Activated T-helper 1 cell treated with anti-CD3 and anti-CD28 coated beads, Interleukin-2, amount 50 U/mL, for 16 hours (primary cell): Measurements from ENCODE around the gene RNF220.

ENCODE experiments used
- DNase-seq, 2 donors: peaks; one replicate each; pipeline ENCODE4 v3.0.0-alpha.2; 2020; ENCODE audit warnings: low read depth in 1 of 2, low spot score in 1 of 2

RNF220 gene

GRCh38 chr1:44576456-44577150 is 171.5 kb downstream of the RNF220 start:
- DNase-seq, result no peak

DNA sequence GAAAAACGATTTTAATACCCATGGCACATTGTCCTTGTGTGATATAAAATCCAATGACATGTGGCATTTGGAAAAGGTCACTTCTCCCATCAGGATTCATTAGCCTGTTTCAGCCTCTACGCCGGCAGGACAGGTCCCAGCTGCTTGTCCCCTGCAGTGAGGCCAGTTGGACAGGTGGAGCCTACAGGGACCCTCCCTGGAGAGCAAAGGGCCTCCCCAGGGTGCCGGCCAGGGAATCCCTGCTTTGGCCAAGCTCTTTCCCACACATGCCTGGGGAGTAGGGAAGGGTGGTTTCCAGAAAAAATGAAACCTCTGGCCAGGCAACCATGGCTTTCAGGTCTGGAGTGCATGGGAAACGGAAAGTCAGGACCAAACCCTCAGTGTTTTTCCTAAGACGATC is 176.2 kb downstream of the RNF220 start:
- DNase-seq, result no peak

GRCh38 chr1:44584167-44584566 is 179.1 kb downstream of the RNF220 start:
- DNase-seq, result no peak

DNA sequence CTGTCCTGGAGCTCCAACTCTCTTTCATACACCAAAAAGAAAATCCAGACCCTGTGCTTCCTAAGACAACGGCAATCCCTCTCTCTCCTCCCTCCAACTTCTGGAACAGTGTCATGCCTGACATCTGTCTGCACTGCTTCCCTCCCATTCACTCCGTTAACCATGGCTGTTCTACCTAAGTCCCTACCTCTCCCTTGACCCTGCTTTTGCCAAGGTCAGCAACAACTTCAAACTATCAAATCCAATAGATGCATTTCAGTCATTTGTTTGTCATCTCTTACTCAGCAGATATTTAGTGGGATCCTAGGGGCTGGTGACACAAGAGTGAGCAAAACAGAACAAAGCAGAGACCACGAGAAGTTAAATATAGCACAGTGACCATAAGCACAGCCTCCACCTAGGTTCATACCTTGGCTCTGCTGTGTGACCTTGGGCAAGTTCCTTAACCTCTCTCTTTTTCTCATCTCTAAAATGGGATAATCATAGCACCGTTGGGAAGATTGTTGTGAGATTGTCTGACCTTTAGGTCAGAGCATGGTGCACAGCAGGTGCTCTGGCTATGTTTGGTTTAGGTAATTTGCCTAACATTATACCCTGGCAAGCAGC is 180.4 kb downstream of the RNF220 start:
- no peak for DNase-seq

DNA sequence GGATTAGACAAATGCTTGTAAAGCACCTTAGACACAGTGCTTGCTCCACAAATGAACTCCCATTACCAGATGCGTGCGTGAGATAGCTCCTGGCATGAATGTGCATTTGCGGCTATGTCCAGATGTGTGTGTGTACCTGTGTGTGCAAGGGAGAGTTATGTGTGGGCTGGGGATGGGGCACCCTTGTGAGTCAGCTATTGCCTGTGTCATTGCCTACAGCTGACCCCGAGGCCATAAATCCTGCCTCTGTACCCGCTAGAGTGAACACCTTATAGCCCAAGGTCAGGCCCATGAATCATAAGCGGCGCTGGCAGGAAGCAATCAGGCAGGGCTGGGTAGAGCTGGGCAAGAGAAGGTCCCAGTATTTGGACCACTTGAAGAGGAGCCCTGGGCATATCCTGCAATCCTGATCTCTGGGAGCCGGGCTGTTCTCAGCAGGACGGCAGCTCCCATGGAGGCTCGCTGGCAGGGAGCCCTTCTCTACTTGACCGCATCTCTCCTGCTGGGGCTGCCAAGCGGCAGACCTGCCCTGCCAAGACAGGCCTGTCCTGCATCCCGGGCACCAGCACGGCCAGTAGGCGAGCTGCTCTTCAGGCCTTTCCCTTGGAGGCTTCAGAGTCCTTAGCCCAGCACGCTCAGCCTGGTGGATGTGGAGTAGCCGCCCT is 182.9 kb downstream of the RNF220 start:
- no peak for DNase-seq

GRCh38 chr1:44588551-44589210 is 183.6 kb downstream of the RNF220 start:
- no peak for DNase-seq

GRCh38 chr1:44590475-44590874 is 185.4 kb downstream of the RNF220 start:
- DNase-seq, result no peak

DNA sequence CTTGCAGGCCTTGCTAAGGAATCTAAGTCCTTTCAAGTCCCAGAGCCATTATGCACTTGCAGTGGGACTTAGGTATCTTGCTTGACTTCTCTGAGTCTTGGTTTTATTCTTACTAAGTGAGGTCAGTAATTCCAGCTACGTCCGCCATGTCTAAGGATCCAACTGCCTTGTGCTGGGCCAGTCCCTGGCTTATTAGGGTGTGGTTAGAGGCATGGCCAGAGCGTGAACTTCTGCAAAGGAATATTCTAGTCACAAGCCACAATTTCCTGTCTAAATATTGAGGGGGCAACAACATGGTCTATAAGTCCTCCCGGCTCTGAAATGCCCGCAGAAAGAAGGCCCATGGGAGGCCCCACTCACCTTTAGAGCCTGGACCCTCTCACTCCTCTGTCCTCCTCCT is 186.3 kb downstream of the RNF220 start:
- no peak for DNase-seq

DNA sequence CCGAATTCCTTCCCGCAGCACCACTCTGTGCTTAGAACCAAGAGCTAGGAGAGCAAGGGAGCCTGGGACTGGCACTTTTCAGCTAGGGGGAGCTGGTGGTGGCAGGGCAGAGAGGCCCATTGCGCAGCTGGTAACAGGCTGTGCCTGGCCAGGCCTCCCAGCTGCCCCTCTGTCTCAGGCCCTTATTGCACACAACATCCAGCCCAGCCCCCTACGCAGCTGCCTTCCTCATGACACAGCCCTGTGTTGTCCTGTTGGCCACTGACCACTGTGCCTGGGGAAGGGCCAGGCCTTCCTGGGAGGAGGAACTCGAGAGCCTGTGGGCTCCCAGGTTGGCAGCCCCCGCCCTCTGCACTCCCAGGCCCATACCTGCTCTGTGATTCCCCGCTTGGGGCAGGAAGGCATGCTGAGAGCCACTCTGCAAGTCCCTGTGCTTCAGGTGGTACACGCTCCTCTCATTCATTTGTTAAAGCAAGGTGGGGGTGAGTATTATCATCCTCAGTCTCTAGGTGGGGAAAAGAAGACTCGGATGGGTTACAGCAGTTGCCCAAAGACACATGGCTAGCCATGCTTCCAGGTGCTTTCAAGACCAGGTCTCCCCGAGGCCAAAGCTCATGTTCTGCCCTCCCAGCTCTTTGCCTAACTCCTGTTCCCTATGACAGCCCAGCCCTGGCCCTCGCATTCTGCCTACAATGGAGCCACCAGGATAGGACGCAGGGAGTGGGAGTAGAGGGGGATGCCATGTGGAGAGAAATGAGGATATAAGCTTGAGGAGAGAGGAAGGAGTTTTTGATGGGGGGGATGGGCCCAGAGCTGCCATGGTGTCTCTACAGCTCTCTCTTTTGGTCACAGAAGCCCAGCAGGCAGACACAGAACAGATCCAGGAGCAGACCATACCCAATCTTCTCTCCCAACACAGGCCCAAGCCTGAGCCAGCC is 187.4 kb downstream of the RNF220 start:
- no peak for DNase-seq

GRCh38 chr1:44594353-44594752 is 189.3 kb downstream of the RNF220 start:
- DNase-seq, result no peak

GRCh38 chr1:44594871-44595735 is 190.0 kb downstream of the RNF220 start:
- peak; percentile 62 to 68 for DNase-seq

DNA sequence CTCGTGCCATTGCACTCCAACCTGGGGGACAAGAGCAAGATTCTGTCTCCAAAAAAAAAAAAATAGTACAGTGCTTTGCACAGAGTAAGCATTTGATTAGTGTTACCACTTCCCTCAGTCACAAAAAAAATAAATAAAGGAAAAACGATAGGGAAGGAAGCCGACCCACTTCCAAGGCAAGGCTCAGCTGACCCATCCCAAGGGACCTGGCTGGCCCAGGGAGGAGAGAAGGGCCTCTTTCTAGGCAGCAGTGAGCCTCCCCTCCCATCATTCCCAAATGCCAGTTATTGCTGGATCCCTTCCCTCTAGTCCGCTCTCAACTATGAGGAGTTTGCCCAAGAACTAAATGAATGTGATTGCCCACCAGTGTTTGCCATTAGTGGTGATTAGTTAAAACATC is 191.5 kb downstream of the RNF220 start:
- DNase-seq, result no peak

GRCh38 chr1:44598167-44598566 is 193.1 kb downstream of the RNF220 start:
- DNase-seq, result no peak

GRCh38 chr1:44602634-44603628 is 197.9 kb downstream of the RNF220 start:
- DNase-seq, result no peak

DNA sequence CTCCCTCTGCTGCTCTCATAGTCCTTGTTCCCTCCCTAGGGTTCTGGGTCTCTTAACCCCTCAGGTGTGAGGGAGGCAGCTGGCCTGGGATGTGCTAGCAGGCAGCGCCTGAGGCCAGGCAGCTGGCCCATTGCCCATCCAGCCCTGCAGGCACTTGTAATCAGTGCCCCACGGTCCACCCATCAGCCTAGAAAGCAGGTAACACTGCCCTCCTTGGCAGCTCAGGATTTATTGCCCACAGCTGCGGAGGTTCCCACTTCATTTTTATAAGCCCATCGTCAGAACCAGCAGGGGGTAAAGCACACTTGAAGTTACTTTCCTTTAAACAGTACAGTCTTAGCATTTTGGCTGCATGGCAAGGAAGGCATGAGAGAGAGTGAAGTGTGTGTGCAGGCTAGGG is 198.7 kb downstream of the RNF220 start:
- no peak for DNase-seq

DNA sequence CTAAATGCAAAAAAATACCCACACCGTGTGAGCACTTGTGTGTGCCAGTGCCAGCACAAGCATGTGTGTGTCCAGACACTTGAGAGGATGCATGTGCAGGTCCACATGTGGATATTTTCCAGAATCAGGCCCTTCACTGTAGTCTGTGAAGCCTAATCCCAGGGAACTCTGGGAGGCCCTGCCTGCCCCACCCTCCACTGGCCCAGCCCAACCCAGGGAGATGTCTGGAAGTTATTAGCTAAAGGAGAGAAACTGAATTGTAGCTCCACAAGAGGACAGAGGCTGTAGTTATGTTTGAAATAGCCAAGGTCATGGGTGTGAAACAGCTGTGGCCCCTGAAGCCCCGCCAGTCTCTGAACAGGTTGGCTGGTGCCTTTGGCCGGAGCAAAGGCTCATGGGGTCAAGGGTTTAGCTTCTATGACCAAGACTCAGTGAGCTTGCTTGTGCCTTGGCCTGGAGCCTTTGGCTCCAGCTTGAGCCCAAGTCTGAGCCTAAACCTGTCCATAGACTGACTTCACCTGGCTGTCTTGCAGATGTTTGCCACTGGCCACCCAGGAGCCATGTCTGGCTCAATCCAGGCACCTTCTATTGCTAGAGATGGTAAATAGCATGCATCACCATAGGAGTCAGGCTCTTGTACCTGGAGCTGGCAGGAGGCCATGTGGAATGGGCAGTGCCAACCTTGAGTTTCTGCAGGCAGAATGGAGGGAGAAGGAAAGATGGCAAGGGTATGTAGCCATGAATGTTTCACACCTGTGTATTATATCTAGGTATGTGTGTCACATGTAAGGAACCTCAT is 199.3 kb downstream of the RNF220 start:
- DNase-seq, result no peak

- no peak for DNase-seq
Measured at GRCh38 chr1:44605914-44606615, 201.0 kb downstream of the RNF220 start.
